HG02623 (cell line): ENCODE results near the gene PPP2CA.
"Not testable (repeated sequence)": the region's sequence is repeated elsewhere in the genome, so short reads cannot be mapped to it uniquely, and the experiment has no call there.

Experiments
- ATAC-seq: cut with Tn5 transposase; IDR thresholded peaks from one replicate; pipeline ENCODE4 v1.9.1; 2021; ENCODE audit warnings: moderate library complexity; ENCODE audit not compliant: unreplicated experiment

Gene PPP2CA

GRCh38 chr5:134203630-134204029, 22.2 kb downstream of the PPP2CA start:
- no peak for ATAC-seq

GRCh38 chr5:134195666-134196065, 30.2 kb downstream of the PPP2CA start:
- ATAC-seq: no peak

- ATAC-seq: no peak
Observed at GRCh38 chr5:134189031-134189430, 36.8 kb downstream of the PPP2CA start.

- ATAC-seq: no peak
Observed at GRCh38 chr5:134188092-134188491, 37.8 kb downstream of the PPP2CA start.

- ATAC-seq: peak; percentile 61
Observed at GRCh38 chr5:134184155-134185135, 41.4 kb downstream of the PPP2CA start.

GRCh38 chr5:134183481-134183880, 42.4 kb downstream of the PPP2CA start:
- ATAC-seq: no peak

GRCh38 chr5:134178096-134178419, 47.8 kb downstream of the PPP2CA start:
- no peak for ATAC-seq

GRCh38 chr5:134177369-134178095, 48.3 kb downstream of the PPP2CA start:
- ATAC-seq: no peak

GRCh38 chr5:134176511-134177368, 49.1 kb downstream of the PPP2CA start, which contains the start of gene SKP1:
Gene SKP1 (minus strand): TSS chr5:134176950. CDS start chr5:134174022, 2,928 bp downstream.
- ATAC-seq: peak; percentile 78

GRCh38 chr5:134175921-134176510, 49.9 kb downstream of the PPP2CA start:
- peak; percentile 14 for ATAC-seq

- ATAC-seq: no peak
Observed at GRCh38 chr5:134174841-134175839, 50.7 kb downstream of the PPP2CA start.

GRCh38 chr5:134171972-134172371, 53.9 kb downstream of the PPP2CA start:
- no peak for ATAC-seq

- ATAC-seq: no peak
Observed at GRCh38 chr5:134162592-134162991, 63.3 kb downstream of the PPP2CA start.

GRCh38 chr5:134161513-134162395, 64.1 kb downstream of the PPP2CA start:
- no peak for ATAC-seq

- no peak for ATAC-seq
Observed at GRCh38 chr5:134153657-134154056, 72.2 kb downstream of the PPP2CA start.

GRCh38 chr5:134153241-134153640, 72.6 kb downstream of the PPP2CA start:
- no peak for ATAC-seq

GRCh38 chr5:134152173-134152832, 73.6 kb downstream of the PPP2CA start:
- not testable (repeated sequence) for ATAC-seq

- ATAC-seq: no peak
Observed at GRCh38 chr5:134151723-134152122, 74.2 kb downstream of the PPP2CA start.
